HG02981 (cell line): ENCODE measurements around the gene SCRN2.

Source experiments
- ATAC-seq: cut with Tn5 transposase; IDR thresholded peaks from one replicate; pipeline ENCODE4 v1.9.1; 2021; ENCODE audit warnings: mild to moderate bottlenecking, moderate library complexity; ENCODE audit not compliant: unreplicated experiment

SCRN2 gene

GRCh38 chr17:47808036-47808829 lies 32.8 kb downstream of the SCRN2 start:
- ATAC-seq, result no peak

GRCh38 chr17:47807421-47807820 lies 33.7 kb downstream of the SCRN2 start:
- ATAC-seq, result no peak

- no peak for ATAC-seq
Observed at GRCh38 chr17:47806913-47807255, 34.2 kb downstream of the SCRN2 start.

- no peak for ATAC-seq
Observed at GRCh38 chr17:47806026-47806912, 34.8 kb downstream of the SCRN2 start.

GRCh38 chr17:47804461-47804860 lies 36.6 kb downstream of the SCRN2 start:
- ATAC-seq, result no peak

- ATAC-seq, result no peak
Observed at GRCh38 chr17:47803751-47804150, 37.3 kb downstream of the SCRN2 start.

- no peak for ATAC-seq
Observed at GRCh38 chr17:47803201-47803600, 37.9 kb downstream of the SCRN2 start.

GRCh38 chr17:47802341-47803022 lies 38.6 kb downstream of the SCRN2 start:
- no peak for ATAC-seq

- ATAC-seq, result no peak
Observed at GRCh38 chr17:47801906-47802305, 39.2 kb downstream of the SCRN2 start.

- no peak for ATAC-seq
Observed at GRCh38 chr17:47801176-47801765, 39.8 kb downstream of the SCRN2 start.

GRCh38 chr17:47800686-47801085 lies 40.4 kb downstream of the SCRN2 start:
- no peak for ATAC-seq

GRCh38 chr17:47797797-47798196 lies 43.3 kb downstream of the SCRN2 start:
- no peak for ATAC-seq

- no peak for ATAC-seq
Observed at GRCh38 chr17:47792979-47793378, 48.1 kb downstream of the SCRN2 start.

GRCh38 chr17:47792457-47792856 lies 48.6 kb downstream of the SCRN2 start:
- no peak for ATAC-seq

- ATAC-seq, result no peak
Observed at GRCh38 chr17:47791025-47791424, 50.0 kb downstream of the SCRN2 start.

- ATAC-seq, result no peak
Observed at GRCh38 chr17:47789611-47790561, 51.2 kb downstream of the SCRN2 start.
